Measurements from ENCODE around the gene PPP1R16B. TPM values are rescaled to one million over a fixed set of nuclear protein-coding genes. Genes with fewer than 3 reads are reported as not detected.

PPP1R16B gene
- total RNA-seq, 4 donors from 2014 or later = 0.99 to 6.7 (median 3.6) TPM

DNA sequence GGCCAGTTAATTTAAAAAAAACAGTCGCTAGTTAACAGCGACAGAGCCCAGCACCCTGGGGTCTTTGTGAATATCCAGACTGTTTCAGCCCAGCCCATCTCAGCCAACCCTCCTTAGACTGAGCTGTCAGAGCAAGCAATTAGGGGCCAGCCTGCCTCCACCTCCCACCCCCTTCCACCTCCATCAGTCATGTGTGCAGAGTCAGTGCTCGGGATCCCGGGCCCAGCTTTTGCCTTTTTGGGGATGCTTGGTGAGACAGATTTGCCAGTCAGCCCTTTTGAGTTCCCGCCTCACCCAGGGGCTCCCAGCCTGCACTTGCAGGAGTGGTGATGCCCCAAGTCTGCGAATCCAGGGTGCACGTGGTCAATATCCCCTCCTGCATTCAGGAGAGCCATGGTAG lies 114.2 kb downstream of the PPP1R16B start:
- Histone ChIP-seq H3K4me3 (no peak overlapping the region), H3K36me3 (peaks cover 0 to 7% (median 0%) of the 10 kb centered on the region in 3 donors), H3K9me3 (no peaks in the 10 kb centered on the region), H3K27ac (no peak overlapping the region), H3K27me3 (peaks cover 0 to 24% (median 0%) of the 10 kb centered on the region in 4 donors), H3K4me1 (peaks cover 0 to 7% (median 0%) of the 10 kb centered on the region in 3 donors)
- 81 to 94% methylated on average over 2 to 5 of the region's 7 CpGs for WGBS, 2 donors
- intact Hi-C loops (cut with DNase I) = no loop called here
- no peak for DNase-seq
- TF ChIP-seq, protein P1, sequence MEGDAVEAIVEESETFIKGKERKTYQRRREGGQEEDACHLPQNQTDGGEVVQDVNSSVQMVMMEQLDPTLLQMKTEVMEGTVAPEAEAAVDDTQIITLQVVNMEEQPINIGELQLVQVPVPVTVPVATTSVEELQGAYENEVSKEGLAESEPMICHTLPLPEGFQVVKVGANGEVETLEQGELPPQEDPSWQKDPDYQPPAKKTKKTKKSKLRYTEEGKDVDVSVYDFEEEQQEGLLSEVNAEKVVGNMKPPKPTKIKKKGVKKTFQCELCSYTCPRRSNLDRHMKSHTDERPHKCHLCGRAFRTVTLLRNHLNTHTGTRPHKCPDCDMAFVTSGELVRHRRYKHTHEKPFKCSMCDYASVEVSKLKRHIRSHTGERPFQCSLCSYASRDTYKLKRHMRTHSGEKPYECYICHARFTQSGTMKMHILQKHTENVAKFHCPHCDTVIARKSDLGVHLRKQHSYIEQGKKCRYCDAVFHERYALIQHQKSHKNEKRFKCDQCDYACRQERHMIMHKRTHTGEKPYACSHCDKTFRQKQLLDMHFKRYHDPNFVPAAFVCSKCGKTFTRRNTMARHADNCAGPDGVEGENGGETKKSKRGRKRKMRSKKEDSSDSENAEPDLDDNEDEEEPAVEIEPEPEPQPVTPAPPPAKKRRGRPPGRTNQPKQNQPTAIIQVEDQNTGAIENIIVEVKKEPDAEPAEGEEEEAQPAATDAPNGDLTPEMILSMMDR (IDR thresholded peaks at IDR 0.05) = no peak
- TF ChIP-seq POLR2A (IDR thresholded peaks at IDR 0.05) = no peak

DNA sequence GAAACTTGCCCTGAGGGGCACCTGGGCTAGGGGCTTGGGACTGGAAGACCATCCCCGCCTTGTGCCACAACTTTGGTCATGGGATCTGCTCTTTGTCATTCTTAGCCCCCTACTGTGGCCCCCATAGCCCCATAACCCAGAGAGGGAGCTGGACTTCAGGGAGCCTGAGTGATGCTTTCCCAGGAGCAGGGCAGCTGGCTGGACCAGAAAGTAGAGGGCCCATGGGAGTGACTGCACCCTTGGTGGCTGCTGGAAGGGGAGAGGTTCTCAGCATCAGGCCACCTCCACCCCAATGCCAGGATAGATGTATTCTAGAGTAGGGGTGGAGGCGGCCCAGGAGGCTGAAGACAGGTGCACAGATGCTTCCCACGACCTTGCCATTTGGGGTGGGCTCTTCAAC lies 114.9 kb downstream of the PPP1R16B start:
- Histone ChIP-seq H3K27ac (no peak overlapping the region), H3K36me3 (peaks cover 0 to 7% (median 0%) of the 10 kb centered on the region in 3 donors), H3K4me1 (peaks cover 0 to 7% (median 0%) of the 10 kb centered on the region in 3 donors), H3K4me3 (no peak overlapping the region), H3K27me3 (peaks cover 0 to 24% (median 0%) of the 10 kb centered on the region in 4 donors), H3K9me3 (no peaks in the 10 kb centered on the region)
- intact Hi-C loops (cut with DNase I) = no loop called here
- 57 to 82% methylated on average over 1 to 3 of the region's 3 CpGs for WGBS, 2 donors
- TF ChIP-seq POLR2A (IDR thresholded peaks at IDR 0.05) = no peak
- TF ChIP-seq, protein P1 (IDR thresholded peaks at IDR 0.05) = no peak
- DNase-seq = no peak

DNA sequence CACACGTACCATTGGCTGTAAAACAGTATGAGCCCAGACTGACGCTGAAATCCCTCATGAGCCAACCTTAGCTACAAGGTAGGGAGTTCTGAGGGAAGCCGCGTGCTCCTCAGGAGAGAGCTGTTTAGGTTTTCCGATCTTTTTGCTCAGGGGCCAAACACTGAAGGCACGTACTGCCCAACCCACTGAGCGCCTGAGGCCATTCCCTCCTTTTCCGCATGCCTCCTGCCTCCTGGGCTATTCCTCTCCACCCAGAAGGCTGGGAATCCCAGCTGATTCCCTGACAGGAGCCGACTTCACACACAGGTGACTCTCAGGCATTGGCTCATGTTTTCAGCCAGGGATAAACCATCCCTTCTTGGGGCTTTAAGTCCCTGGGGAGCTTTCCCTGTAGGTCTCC lies 115.4 kb downstream of the PPP1R16B start:
- no peak for DNase-seq
- H3K27me3 ChIP-seq = peaks cover 0 to 24% (median 0%) of the 10 kb centered on the region in 4 donors
- 77 to 83% methylated on average over 4 to 9 of the region's 9 CpGs for WGBS, 2 donors
- H3K27ac ChIP-seq = no peak overlapping the region
- H3K4me1 ChIP-seq = peaks cover 0 to 10% (median 0%) of the 10 kb centered on the region in 3 donors
- H3K9me3 ChIP-seq = no peaks in the 10 kb centered on the region
- intact Hi-C loops (cut with DNase I) = no loop called here
- no peak overlapping the region for H3K4me3 ChIP-seq
- H3K36me3 ChIP-seq = peaks cover 0 to 7% (median 0%) of the 10 kb centered on the region in 3 donors
- TF ChIP-seq, protein P1 (IDR thresholded peaks at IDR 0.05) = no peak
- TF ChIP-seq POLR2A (IDR thresholded peaks at IDR 0.05) = no peak

DNA sequence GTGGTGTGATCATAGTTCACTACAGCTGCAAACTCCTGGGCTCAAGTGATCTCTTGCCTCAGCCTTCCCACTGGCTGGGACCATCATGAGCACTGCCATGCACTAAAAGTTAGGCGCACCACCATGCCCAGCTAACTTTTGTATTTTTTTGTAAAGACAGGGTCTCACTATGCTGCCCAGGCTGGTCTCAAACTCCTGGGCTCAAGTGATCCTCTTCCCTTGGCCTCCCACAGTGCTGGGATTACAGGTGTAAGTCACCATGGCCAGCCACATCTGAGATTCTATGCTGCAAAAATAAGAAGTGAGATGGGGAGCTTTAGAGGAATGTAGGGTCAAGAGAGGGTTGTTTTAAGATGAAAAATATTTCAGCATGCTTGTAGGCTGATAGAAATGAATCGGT lies 119.2 kb downstream of the PPP1R16B start:
- Histone ChIP-seq H3K4me3 (no peak overlapping the region), H3K27me3 (peaks cover 0 to 9% (median 0%) of the 10 kb centered on the region in 4 donors), H3K4me1 (peaks cover 0 to 45% (median 7%) of the 10 kb centered on the region in 3 donors), H3K27ac (no peak overlapping the region), H3K36me3 (no peaks in the 10 kb centered on the region), H3K9me3 (no peaks in the 10 kb centered on the region)
- 88 to 95% methylated on average over 2 of the region's 2 CpGs for WGBS, 2 donors
- intact Hi-C loops (cut with DNase I) = no loop called here
- no peak for TF ChIP-seq POLR2A (IDR thresholded peaks at IDR 0.05)
- TF ChIP-seq, protein P1 (IDR thresholded peaks at IDR 0.05) = no peak
- no peak for DNase-seq

DNA sequence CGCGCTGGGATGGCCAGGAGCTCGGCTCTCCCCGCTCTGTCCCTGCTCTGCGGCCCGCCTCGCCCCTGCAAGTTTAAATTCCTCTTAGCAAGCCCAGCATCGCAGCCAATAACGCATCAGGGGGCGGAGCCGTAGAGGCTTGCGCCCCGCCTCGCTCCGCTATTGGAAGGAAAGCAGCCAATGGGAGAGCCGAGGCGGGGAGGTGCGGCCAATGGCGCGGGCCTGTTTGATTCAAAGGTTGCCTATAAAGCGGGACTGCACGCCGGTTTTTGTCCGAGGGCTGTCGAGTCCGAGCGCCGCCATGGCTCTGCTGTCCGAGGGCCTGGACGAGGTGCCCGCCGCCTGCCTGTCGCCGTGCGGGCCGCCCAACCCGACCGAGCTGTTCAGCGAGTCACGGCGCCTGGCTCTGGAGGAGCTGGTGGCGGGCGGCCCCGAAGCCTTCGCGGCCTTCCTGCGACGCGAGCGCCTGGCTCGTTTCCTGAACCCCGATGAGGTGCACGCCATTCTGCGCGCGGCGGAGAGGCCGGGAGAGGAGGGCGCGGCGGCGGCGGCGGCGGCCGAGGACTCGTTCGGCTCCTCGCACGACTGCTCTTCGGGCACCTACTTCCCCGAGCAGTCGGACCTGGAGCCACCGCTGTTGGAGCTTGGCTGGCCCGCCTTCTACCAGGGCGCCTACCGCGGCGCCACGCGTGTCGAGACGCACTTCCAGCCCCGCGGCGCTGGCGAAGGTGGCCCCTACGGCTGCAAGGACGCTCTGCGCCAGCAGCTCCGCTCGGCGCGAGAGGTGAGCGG lies 120.8 kb downstream of the PPP1R16B start, which contains the start of gene FAM83D:
TSS of gene FAM83D (plus strand) at position 276 of the 792 bp plus-strand sequence. CDS start at position 302, 26 bp downstream.
- intact Hi-C loops (cut with DNase I) = loop anchor here (2.0 kb wide), 1 partner anchor 122 kb away; no protein-coding TSS in a partner anchor
- peak in 3 of 4 donors; percentile 75 to 97 (median 93) for TF ChIP-seq POLR2A (IDR thresholded peaks at IDR 0.05)
- TF ChIP-seq, protein P1 (IDR thresholded peaks at IDR 0.05) = peak in 1 of 6 experiments; percentile 9
- DNase-seq = peak; percentile 75
- H3K36me3 ChIP-seq = no peaks in the 10 kb centered on the region
- 0% methylated on average over 21 of the region's 95 CpGs; no CpG with 5 or more reads in 1 of the 2 donors for WGBS, 2 donors
- no peaks in the 10 kb centered on the region for H3K9me3 ChIP-seq
- H3K4me1 ChIP-seq = peaks cover 0 to 61% (median 14%) of the 10 kb centered on the region in 3 donors
- H3K27ac ChIP-seq = peak within 1 kb of the TSS; percentile 83 to 91 (median 86)
- no peaks in the 10 kb centered on the region for H3K27me3 ChIP-seq
- H3K4me3 ChIP-seq = peak within 1 kb of the TSS; percentile 64 to 88 (median 76)
